H9 (cell line): ENCODE data around the gene CLMP. TPM values are rescaled to one million over a fixed set of nuclear protein-coding genes. Genes with fewer than 3 reads are reported as not detected.
A peak's percentile ranks its signal among the peaks of the same experiment; 100 is the strongest.

Experiments used
- DNase-seq: peaks from one replicate; pipeline ENCODE4 v3.0.0-alpha.2; 2017
- H2AFZ ChIP-seq: one replicate; pipeline ENCODE4 v1.6.1; 2013; ENCODE audit warnings: mild to moderate bottlenecking, low read length, control low read depth, moderate library complexity
- H2AK5ac ChIP-seq: 2 replicates; pipeline ENCODE4 v1.6.1; 2013; ENCODE audit warnings: low read length, control low read depth, mixed read lengths; ENCODE audit not compliant: insufficient read length
- H2BK120ac ChIP-seq: one replicate; pipeline ENCODE4 v1.6.1; 2013; ENCODE audit warnings: low read depth, mild to moderate bottlenecking, low read length, control low read depth, inconsistent platforms; ENCODE audit not compliant: poor library complexity, severe bottlenecking
- H2BK12ac ChIP-seq: 2 replicates; pipeline ENCODE4 v1.6.1; 2013; ENCODE audit warnings: low read length, control low read depth, mixed read lengths, low read depth; ENCODE audit not compliant: insufficient read length
- H2BK15ac ChIP-seq: 2 replicates; pipeline ENCODE4 v1.6.1; 2013; ENCODE audit warnings: low read depth, low read length, control low read depth
- H2BK20ac ChIP-seq: one replicate; pipeline ENCODE4 v1.6.1; 2013; ENCODE audit warnings: low read depth, mild to moderate bottlenecking, low read length, control low read depth, inconsistent platforms; ENCODE audit not compliant: poor library complexity, severe bottlenecking
- H2BK5ac ChIP-seq: 2 replicates; pipeline ENCODE4 v1.6.1; 2013; ENCODE audit warnings: low read length, control low read depth, mixed read lengths; ENCODE audit not compliant: insufficient read length
- H3K14ac ChIP-seq: 2 replicates; pipeline ENCODE4 v1.6.1; 2013; ENCODE audit warnings: low read length, control low read depth; ENCODE audit not compliant: insufficient read depth
- H3K18ac ChIP-seq: 2 replicates; pipeline ENCODE4 v1.6.1; 2013; ENCODE audit warnings: low read depth, mild to moderate bottlenecking, mixed read lengths, low read length, control low read depth; ENCODE audit not compliant: insufficient read length
- H3K23ac ChIP-seq: 2 replicates; pipeline ENCODE4 v1.6.1; 2013; ENCODE audit warnings: low read length, control low read depth, mixed read lengths, low read depth; ENCODE audit not compliant: insufficient read length
- H3K23me2 ChIP-seq: 2 replicates; pipeline ENCODE4 v1.6.1; 2013; ENCODE audit warnings: low read depth, mild to moderate bottlenecking, mixed read lengths, low read length, control low read depth; ENCODE audit not compliant: insufficient read length, poor library complexity, severe bottlenecking
- H3K27ac ChIP-seq: 2 replicates; pipeline ENCODE4 v1.5.1; 2013; ENCODE audit warnings: low read length, control low read depth, mixed read lengths, low read depth; ENCODE audit not compliant: insufficient read length
- H3K27me3 ChIP-seq: 2 replicates; pipeline ENCODE4 v1.6.1; 2013; ENCODE audit warnings: low read length, control low read depth, inconsistent platforms; ENCODE audit not compliant: insufficient read depth
- H3K4ac ChIP-seq: 2 replicates; pipeline ENCODE4 v1.6.1; 2013; ENCODE audit warnings: low read depth, mild to moderate bottlenecking, control low read depth, inconsistent platforms, low read length, moderate library complexity
- H3K4me1 ChIP-seq: 2 replicates; pipeline ENCODE4 v1.6.1; 2013; ENCODE audit warnings: low read length, control low read depth, inconsistent platforms; ENCODE audit not compliant: insufficient read depth
- H3K4me2 ChIP-seq: 2 replicates; pipeline ENCODE4 v1.6.1; 2013; ENCODE audit warnings: low read length, control low read depth, mixed read lengths; ENCODE audit not compliant: insufficient read length, insufficient read depth
- H3K56ac ChIP-seq: 2 replicates; pipeline ENCODE4 v1.6.1; 2013; ENCODE audit warnings: low read depth, mild to moderate bottlenecking, mixed read lengths, low read length, control low read depth; ENCODE audit not compliant: insufficient read length
- H3K79me1 ChIP-seq: 2 replicates; pipeline ENCODE4 v1.6.1; 2013; ENCODE audit warnings: low read depth, mild to moderate bottlenecking, moderate library complexity, low read length, control low read depth, inconsistent platforms; ENCODE audit not compliant: insufficient read depth, poor library complexity, severe bottlenecking
- H3K79me2 ChIP-seq: 2 replicates; pipeline ENCODE4 v1.6.1; 2013; ENCODE audit warnings: low read length, control low read depth, inconsistent platforms; ENCODE audit not compliant: insufficient read depth
- H3K9ac ChIP-seq: 2 replicates; pipeline ENCODE4 v1.6.1; 2013; ENCODE audit warnings: low read length, control low read depth, mixed read lengths; ENCODE audit not compliant: insufficient read length; ENCODE audit errors: extremely low read depth
- H3K9me3 ChIP-seq: one replicate; pipeline ENCODE4 v1.6.1; 2013; ENCODE audit warnings: low read depth, low read length, inconsistent platforms; ENCODE audit not compliant: control insufficient read depth
- H3T11ph ChIP-seq: one replicate; pipeline ENCODE4 v1.6.1; 2013; ENCODE audit warnings: mild to moderate bottlenecking, low read length, control low read depth, inconsistent platforms
- H4K20me1 ChIP-seq: one replicate; pipeline ENCODE4 v1.6.1; 2013; ENCODE audit not compliant: control insufficient read depth, insufficient read length, insufficient read depth
- H4K5ac ChIP-seq: 2 replicates; pipeline ENCODE4 v1.6.1; 2013; ENCODE audit warnings: low read depth, mild to moderate bottlenecking, mixed read lengths, low read length, control low read depth; ENCODE audit not compliant: insufficient read length
- H4K8ac ChIP-seq: replicated peaks from 2 replicates; pipeline ENCODE4 v1.6.1; 2013; ENCODE audit warnings: low read length, control low read depth, mixed read lengths, low read depth; ENCODE audit not compliant: insufficient read length
- H4K91ac ChIP-seq: 2 replicates; pipeline ENCODE4 v1.6.1; 2013; ENCODE audit warnings: low read depth, mild to moderate bottlenecking, moderate library complexity, mixed read lengths, low read length, control low read depth; ENCODE audit not compliant: insufficient read length
- H3K27ac Mint-ChIP-seq, 3 experiments: 2 replicates in 2 of 3; 3 replicates in 1 of 3; pipeline ENCODE4 v1.8.0; 2020 to 2021; ENCODE audit warnings: mixed read lengths in 3 of 3, mild to moderate bottlenecking in 1 of 3, moderate library complexity in 1 of 3
- H3K27me3 Mint-ChIP-seq: 2 replicates; pipeline ENCODE4 v1.8.0; 2021; ENCODE audit warnings: low read depth, mild to moderate bottlenecking, moderate library complexity, mixed read lengths
- H3K36me3 Mint-ChIP-seq, 3 experiments: 2 replicates in 2 of 3; 3 replicates in 1 of 3; pipeline ENCODE4 v1.8.0; 2020 to 2021; ENCODE audit warnings: low read depth in 3 of 3, mixed read lengths in 3 of 3; ENCODE audit not compliant: insufficient read depth in 1 of 3
- H3K4me1 Mint-ChIP-seq, 2 experiments: 2 replicates each; pipeline ENCODE4 v1.8.0; 2020; ENCODE audit warnings: mixed read lengths in 2 of 2
- H3K4me3 Mint-ChIP-seq, 2 experiments: 2 replicates in 1 of 2; 3 replicates in 1 of 2; pipeline ENCODE4 v1.8.0; 2020 to 2021; ENCODE audit warnings: mild to moderate bottlenecking in 2 of 2, mixed read lengths in 2 of 2, moderate library complexity in 1 of 2
- H3K9me3 Mint-ChIP-seq, 2 experiments: 2 replicates in 1 of 2; 3 replicates in 1 of 2; pipeline ENCODE4 v1.8.0; 2020; ENCODE audit warnings: mild to moderate bottlenecking in 2 of 2, mixed read lengths in 2 of 2, moderate library complexity in 1 of 2
- CTCF ChIP-seq: fragments of 200-600 bp; sonication (generic); conservative IDR thresholded peaks from 3 replicates; pipeline ENCODE4 v1.8.0; 2021; ENCODE audit warnings: antibody characterized with exemption, mild to moderate bottlenecking
- WGBS: extraction: QIAGEN DNeasy Blood & Tissue Kit; methylation state at CpG from one replicate; pipeline ENCODE4 v1.1.7; 2013; ENCODE audit warnings: missing lambda C conversion rate, low lambda C conversion rate, mixed read lengths; ENCODE audit not compliant: insufficient read length; ENCODE audit errors: extremely low coverage; 5-methylcytosine and 5-hydroxymethylcytosine counted together
- total RNA-seq: library from RNA; stranded (reverse); gene quantifications from 2 replicates; pipeline ENCODE4 v1.2.1, GENCODE V29; 2021

The CLMP gene
- total RNA-seq, 1 experiment from 2014 or later: 13.8 TPM

- Mint-ChIP-seq H3K27ac (peak overlapping the region in 1 of 3 experiments; percentile 45; a peak in 2 of 7 replicates), H3K9me3 (0 out of 5 replicates have a peak, but pooled peaks cover 0 to under 1% of the 10 kb centered on the region in 2 experiments), H3K4me3 (no peak overlapping the region), H3K4me1 (0 out of 4 replicates have a peak, but pooled peaks cover 2 to 7% of the 10 kb centered on the region in 2 experiments), H3K36me3 (peaks cover 0 to 1% (median 1%) of the 10 kb centered on the region in 3 experiments; a peak in 2 of 7 replicates), H3K27me3 (no peaks in the 10 kb centered on the region)
- H3K27ac ChIP-seq: no peak overlapping the region
- DNase-seq: no peak
- H4K5ac ChIP-seq: no peak overlapping the region
- H2BK15ac ChIP-seq: no peak overlapping the region
- H3K4me1 ChIP-seq: no peaks in the 10 kb centered on the region
- no peaks in the 10 kb centered on the region for H3K9me3 ChIP-seq
- no peaks in the 10 kb centered on the region for H4K20me1 ChIP-seq
- whole genome bisulfite sequencing: no CpG with 5 or more reads among the region's 8 CpGs
- no peak overlapping the region for H2AFZ ChIP-seq
- no peak overlapping the region for H3K4ac ChIP-seq
- no peak overlapping the region for H3K14ac ChIP-seq
- TF ChIP-seq CTCF: no peak
- H3K23me2 ChIP-seq: no peaks in the 10 kb centered on the region
- no peaks in the 10 kb centered on the region for H3K79me2 ChIP-seq
- no peak overlapping the region for H4K91ac ChIP-seq
- no peak overlapping the region for H2BK12ac ChIP-seq
- no peaks in the 10 kb centered on the region for H3K27me3 ChIP-seq
- H2BK5ac ChIP-seq: no peak overlapping the region
- H2BK20ac ChIP-seq: no peak overlapping the region
- H4K8ac ChIP-seq: no peak overlapping the region
- H2AK5ac ChIP-seq: no peak overlapping the region
- H3K4me2 ChIP-seq: no peak overlapping the region
- H2BK120ac ChIP-seq: no peak overlapping the region
- H3K56ac ChIP-seq: no peak overlapping the region
- no peak overlapping the region for H3K23ac ChIP-seq
- H3K79me1 ChIP-seq: no peaks in the 10 kb centered on the region
- no peak overlapping the region for H3K9ac ChIP-seq
- no peak overlapping the region for H3T11ph ChIP-seq
- H3K18ac ChIP-seq: no peak overlapping the region
Measured at GRCh38 chr11:123110397-123110796, 84.7 kb downstream of the CLMP start.
